Adipose tissue (tissue), 3 donors: ENCODE data around the gene CCRL2. TPM values are rescaled to one million over a fixed set of nuclear protein-coding genes. Genes with fewer than 3 reads are reported as not detected.

Experiments
- H3K27ac ChIP-seq: one replicate; pipeline ENCODE4 v1.5.1; 2013; ENCODE audit warnings: low read depth, low read length
- WGBS, 3 donors: extraction: QIAGEN DNeasy Blood & Tissue Kit; methylation state at CpG; one replicate each; pipeline ENCODE4 v1.1.7; 2013; 5-methylcytosine and 5-hydroxymethylcytosine counted together
- polyA plus RNA-seq, 3 donors: library from polyadenylated mRNA; stranded (reverse); fragments of 200-250 nt; gene quantifications; one replicate each; pipeline ENCODE4 v1.2.3, GENCODE V29; 2013
- donor health status: healthy with polysubstance abuse.
- donor health status: Bipolar disorder and iron deficiency.
- donor health status: healthy.

Gene CCRL2
- polyA plus RNA-seq, 3 donors, result 0.67 to 5.5 (median 2.0) TPM

GRCh38 chr3:46442576-46443530 lies 35.8 kb downstream of the CCRL2 start:
- no peak overlapping the region for H3K27ac ChIP-seq
- WGBS, 3 donors, result 68 to 77% (median 72%) methylated on average over 16 of the region's 16 CpGs

GRCh38 chr3:46447228-46447985 lies 40.3 kb downstream of the CCRL2 start:
- no peak overlapping the region for H3K27ac ChIP-seq
- WGBS, 3 donors, result 54 to 80% (median 63%) methylated on average over 5 of the region's 5 CpGs

GRCh38 chr3:46448721-46449120 lies 41.7 kb downstream of the CCRL2 start:
- H3K27ac ChIP-seq, result no peak overlapping the region
- 88 to 94% (median 93%) methylated on average over 17 of the region's 17 CpGs for WGBS, 3 donors

DNA sequence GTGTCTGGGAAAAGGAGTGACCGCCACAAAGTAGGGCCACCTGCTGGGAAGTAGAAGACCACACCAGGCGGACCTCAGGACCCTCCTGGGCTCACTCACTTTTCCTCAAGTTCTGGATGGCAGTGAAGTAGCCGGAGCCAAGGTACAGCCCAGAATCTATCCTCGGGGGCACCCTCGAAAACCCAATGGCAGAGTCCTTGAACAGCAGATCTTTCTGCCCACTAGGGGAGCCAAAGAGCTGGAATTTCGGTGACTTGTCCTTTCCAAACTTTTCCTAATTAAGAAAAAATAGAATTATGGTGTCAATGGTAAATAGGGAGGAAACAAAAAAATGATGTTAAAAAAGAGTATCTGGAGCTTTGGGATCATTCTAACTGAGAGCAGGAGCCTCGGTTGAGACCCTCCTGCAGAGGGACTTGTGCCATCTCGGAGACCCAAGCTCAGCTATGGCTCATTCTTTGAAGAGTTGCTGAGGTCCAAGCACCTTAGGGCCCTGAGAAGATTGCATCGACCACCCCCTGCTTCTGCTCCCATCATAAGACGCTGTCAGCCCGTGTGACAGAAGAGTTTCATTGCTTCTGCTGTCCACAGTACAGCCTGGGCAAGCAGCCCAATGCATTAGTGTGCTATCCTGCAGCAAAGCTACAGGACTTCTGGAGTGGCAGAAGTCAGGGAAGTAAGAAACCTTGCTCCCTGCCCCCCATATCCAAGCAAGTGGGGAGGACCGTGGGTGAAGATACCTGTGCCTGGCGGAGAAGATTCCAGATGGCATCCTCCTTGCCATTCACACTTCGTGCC lies 42.9 kb downstream of the CCRL2 start:
- no peak overlapping the region for H3K27ac ChIP-seq
- 69 to 77% (median 76%) methylated on average over 14 of the region's 14 CpGs for WGBS, 3 donors

GRCh38 chr3:46453526-46454208 lies 46.6 kb downstream of the CCRL2 start:
- H3K27ac ChIP-seq, result no peak overlapping the region
- WGBS, 3 donors, result 69 to 77% (median 76%) methylated on average over 6 to 7 of the region's 7 CpGs

- WGBS, 3 donors, result 53 to 66% (median 54%) methylated on average over 3 of the region's 3 CpGs
- no peak overlapping the region for H3K27ac ChIP-seq
These were observed 47.1 kb downstream of the CCRL2 start for GRCh38 chr3:46454209-46454595.

DNA sequence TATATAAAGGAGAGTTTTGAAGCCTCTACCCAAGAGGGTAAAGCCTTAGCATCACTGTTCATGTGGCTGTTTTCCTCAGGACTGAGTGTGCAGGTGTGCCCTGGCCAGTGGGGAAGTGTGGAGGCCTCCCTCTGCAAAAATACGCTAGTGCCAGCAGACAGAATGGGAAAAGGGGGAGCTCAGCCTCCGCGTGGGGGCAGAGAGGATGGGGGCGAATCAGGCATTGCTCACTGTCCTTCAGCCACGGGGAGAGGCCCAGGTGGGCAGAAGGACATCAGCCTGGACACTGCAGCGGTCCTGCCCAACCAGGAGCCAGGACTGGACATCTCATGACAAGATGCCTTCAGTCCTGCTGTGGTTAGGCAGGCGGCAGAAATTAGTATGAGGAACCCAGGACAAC lies 47.5 kb downstream of the CCRL2 start:
- no peak overlapping the region for H3K27ac ChIP-seq
- WGBS, 3 donors, result 82 to 85% (median 84%) methylated on average over 7 of the region's 7 CpGs

GRCh38 chr3:46455231-46456115 lies 48.4 kb downstream of the CCRL2 start:
- H3K27ac ChIP-seq, result no peak overlapping the region
- WGBS, 3 donors, result 85 to 90% (median 89%) methylated on average over 21 of the region's 21 CpGs

- H3K27ac ChIP-seq, result no peak overlapping the region
- 89 to 93% (median 92%) methylated on average over 14 of the region's 14 CpGs for WGBS, 3 donors
These were observed 49.1 kb downstream of the CCRL2 start for GRCh38 chr3:46456118-46456517.

Other genes with a start within 250 kb of the CCRL2 start
- gene CCR1, start 198.9 kb upstream of the CCRL2 start, polyA plus RNA-seq, result 10 to 100 TPM in 1 of 3 donors, 1 to 10 TPM in 2; 1.3 to 15.5 (median 5.5) TPM
- under 1 TPM in 1 of 3 donors, not detected in 2; 0.04 TPM for gene CCR3, start 164.8 kb upstream of the CCRL2 start, polyA plus RNA-seq
- 1 to 10 TPM in 1 of 3 donors, under 1 TPM in 2; 0.11 to 2.2 (median 0.32) TPM for gene CCR2, start 53.1 kb upstream of the CCRL2 start, polyA plus RNA-seq
- gene CCR5, start 36.3 kb upstream of the CCRL2 start, polyA plus RNA-seq, result 1 to 10 TPM in 1 of 3 donors, under 1 TPM in 2; 0.22 to 1.1 (median 0.90) TPM
- 10 to 100 TPM in 1 of 3 donors, 1 to 10 TPM in 2; 5.6 to 13.4 (median 9.1) TPM for gene LTF, start 57.6 kb downstream of the CCRL2 start, polyA plus RNA-seq
- gene RTP3, start 90.7 kb downstream of the CCRL2 start, polyA plus RNA-seq, result not detected
- gene LRRC2, start 159.0 kb downstream of the CCRL2 start, polyA plus RNA-seq, result 1 to 10 TPM in 2 of 3 donors, under 1 TPM in 1; 0.58 to 6.9 (median 1.2) TPM
- gene FAM240A, start 205.3 kb downstream of the CCRL2 start, polyA plus RNA-seq, result not detected